HG03378 (cell line): ENCODE results near the gene CGB3.

ENCODE experiments used
- ATAC-seq: cut with Tn5 transposase; IDR thresholded peaks from one replicate; pipeline ENCODE4 v1.9.1; 2021; ENCODE audit warnings: mild to moderate bottlenecking, moderate library complexity; ENCODE audit not compliant: unreplicated experiment

Gene CGB3

GRCh38 chr19:49016067-49016839, 7.9 kb downstream of the CGB3 start:
- no peak for ATAC-seq

DNA sequence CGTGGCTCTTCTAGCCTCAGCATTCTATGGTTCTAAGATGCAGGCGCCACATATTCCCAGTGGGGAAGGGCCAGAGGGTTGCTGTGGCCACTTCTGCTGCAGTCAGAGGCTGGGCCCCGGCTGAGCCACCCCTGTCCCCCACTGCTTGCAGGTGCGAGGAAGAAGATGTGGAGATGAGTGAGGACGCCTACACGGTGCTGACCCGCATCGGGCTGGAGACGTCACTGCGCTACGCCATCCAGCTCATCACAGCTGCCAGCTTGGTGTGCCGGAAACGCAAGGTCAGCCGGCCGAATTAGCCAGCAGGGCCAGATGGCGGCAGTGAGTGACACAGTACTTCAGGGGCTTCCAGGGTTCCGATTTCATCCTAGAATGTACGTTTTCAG, 9.3 kb downstream of the CGB3 start:
- ATAC-seq = no peak

GRCh38 chr19:49014123-49014869, 9.8 kb downstream of the CGB3 start:
- no peak for ATAC-seq

DNA sequence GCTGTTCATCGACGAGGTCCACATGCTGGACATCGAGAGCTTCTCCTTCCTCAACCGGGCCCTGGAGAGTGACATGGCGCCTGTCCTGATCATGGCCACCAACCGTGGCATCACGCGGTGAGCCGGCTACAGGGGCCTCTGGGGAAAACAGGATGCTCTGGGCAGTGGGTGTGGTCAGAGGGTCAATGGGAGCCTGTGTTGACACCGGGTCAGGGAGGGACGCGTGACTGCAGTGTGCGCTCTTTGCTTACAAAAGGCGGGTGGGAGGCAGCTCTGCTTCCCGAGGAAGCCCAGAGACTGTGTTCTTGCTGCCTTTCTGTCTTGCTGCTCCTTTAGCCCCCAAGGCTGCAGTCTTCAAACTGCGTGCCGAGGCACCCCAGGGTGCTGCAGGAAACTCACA, 12.9 kb downstream of the CGB3 start:
- no peak for ATAC-seq

GRCh38 chr19:49010453-49010852, 13.7 kb downstream of the CGB3 start:
- ATAC-seq = no peak

DNA sequence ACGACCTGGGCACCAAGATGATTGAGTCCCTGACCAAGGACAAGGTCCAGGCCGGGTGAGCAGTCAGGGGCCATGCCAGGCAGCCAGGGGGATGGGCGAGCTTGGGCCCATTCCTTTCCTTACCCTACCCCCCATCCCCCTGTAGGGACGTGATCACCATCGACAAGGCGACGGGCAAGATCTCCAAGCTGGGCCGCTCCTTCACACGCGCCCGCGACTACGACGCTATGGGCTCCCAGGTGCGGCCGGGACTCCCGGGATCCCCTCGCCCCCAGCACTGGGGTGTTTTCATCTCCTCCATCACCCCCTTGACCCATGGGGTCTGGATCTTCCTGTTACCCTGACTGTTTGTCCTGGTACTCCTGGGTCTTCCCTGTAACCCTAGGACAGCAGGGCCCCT, 14.3 kb downstream of the CGB3 start:
- ATAC-seq = no peak

GRCh38 chr19:49006905-49007304, 17.2 kb downstream of the CGB3 start:
- no peak for ATAC-seq

GRCh38 chr19:49004964-49005614, 19.0 kb downstream of the CGB3 start:
- no peak for ATAC-seq

DNA sequence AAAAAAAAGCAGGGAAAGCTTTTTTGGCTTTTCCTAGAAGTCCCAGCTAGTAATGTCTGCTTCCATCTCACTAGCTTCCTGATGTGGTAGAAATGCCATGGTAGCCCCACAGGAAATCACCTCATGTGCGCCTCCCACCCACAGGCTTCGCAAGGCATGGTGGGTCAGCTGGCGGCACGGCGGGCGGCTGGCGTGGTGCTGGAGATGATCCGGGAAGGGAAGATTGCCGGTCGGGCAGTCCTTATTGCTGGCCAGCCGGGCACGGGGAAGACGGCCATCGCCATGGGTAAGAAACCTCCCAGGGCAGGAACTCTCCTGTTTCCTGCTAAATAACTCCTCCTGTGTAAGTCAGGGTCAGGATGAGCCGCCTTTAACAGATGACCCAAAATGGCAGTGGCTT, 20.0 kb downstream of the CGB3 start:
- ATAC-seq = no peak

GRCh38 chr19:48999481-49000325, 24.4 kb downstream of the CGB3 start:
- no peak for ATAC-seq

- ATAC-seq = no peak
Measured at GRCh38 chr19:48997972-48998371, 26.2 kb downstream of the CGB3 start.

DNA sequence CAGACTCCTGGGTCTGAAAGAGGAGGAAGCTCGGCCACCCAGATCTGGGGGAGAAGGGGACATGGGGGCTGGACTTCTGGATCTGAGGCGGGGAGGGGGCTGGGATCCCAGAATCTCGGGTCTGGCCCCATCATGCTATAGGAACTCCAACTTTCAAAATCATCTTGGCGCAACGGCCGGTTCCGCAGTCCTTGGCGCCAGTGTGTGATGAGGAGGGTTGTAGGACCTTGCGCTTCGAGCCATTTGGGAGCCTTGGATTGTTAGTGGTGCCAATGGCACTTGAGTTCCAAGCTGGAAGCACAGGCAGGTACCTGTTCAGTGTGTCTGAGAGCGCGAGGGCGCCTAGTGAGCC, 30.1 kb downstream of the CGB3 start:
- ATAC-seq = no peak

DNA sequence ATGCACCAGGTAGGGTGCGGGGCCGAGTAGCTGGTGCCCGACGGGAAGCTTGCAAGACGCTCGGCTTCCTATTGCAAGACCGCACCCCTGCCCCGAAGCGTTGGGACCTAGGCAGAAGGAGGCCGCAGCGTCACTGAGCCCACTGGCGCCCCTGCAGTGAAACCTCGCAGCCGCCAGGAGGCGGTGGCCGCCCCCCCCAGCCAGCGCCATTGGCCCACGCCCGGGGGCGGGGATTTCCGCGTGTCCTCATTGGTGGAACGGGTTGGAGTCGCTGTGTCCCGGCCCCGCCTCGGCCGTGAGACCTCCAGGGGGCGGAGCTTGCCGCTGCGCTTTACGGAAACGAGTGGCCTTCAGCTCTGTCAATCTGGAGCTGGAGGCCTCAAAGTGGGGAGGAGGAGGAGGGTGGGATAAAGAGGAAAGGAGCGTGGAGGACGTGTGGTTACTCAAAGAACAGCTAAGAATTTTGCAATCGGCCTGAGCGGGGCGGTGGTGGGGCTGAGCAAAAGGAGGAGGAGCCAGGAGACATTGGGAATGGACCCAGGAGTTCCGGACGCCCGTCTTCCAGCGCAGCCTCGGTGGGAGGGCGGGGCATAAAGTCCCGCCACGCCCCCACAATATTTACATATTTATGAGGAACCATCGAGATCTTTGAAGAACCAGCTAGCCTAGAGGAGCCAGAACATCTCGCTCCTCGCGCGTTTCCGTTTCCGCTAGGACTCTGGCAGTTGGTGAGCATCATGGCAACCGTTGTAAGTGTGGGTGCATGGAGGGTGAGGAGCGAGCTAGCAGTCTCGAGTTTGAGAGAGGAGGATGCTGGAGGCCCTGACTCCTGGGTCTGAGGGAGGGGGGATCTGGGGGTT, 30.7 kb downstream of the CGB3 start, which contains the start of the genes GYS1 and RUVBL2:
GYS1 (minus strand) TSS at position 135 of the 860 bp plus-strand sequence. CDS start 197 bp downstream, outside the sequence.
RUVBL2 (plus strand) TSS at position 713 of the 860 bp plus-strand sequence; CDS start at position 738, 25 bp downstream.
- ATAC-seq = peak; percentile 80

DNA sequence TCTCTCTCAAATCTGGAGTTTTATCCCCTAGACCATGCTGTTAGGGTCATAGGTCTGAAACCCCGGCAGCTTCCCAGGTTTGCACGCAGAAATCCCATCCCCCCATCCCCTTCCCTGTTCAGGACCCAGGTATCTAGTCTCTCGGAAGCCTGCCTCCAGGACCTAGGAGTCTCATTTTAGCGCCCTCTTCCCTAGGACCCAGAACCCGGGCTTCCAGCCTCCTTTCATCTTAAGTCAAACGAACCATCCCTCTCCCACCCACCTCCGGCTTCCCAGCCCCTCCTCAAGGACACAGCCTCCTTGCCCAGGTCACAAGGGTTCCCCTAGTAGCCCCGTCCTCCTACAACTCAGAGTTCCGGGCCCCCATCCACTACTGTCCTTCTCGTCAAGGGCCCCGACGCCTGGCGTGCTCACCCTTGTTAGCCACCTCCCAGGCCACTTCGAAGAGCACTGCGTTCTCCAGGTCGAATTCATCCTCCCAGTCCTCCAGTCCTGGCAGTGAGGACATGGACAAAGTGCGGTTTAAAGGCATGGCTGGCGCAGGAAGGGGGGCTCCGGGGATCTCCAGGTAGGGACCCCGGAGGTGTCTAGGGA, 31.5 kb downstream of the CGB3 start:
- ATAC-seq = no peak

- ATAC-seq = no peak
Measured at GRCh38 chr19:48991873-48992580, 32.1 kb downstream of the CGB3 start.

- ATAC-seq = no peak
Measured at GRCh38 chr19:48991011-48991609, 33.0 kb downstream of the CGB3 start.

DNA sequence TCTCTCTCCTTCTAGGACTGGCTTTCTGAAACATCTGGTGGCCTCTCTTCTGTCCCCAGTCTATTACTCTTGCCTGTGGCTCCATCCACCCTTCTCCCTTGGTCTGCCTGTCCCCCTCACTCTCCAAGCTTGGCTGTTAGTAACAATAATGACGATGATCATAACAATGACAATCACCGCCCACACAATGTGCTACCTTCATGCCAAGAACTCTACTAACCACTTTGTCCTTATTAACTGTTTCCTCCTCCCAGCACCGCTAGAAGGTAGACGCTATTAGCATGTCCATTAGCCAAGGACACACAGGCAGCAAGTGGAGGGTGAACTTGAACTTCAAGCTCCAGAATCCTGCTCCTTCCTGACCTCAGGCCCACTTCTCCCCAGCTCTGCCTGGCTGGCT, 33.7 kb downstream of the CGB3 start:
- ATAC-seq = no peak

DNA sequence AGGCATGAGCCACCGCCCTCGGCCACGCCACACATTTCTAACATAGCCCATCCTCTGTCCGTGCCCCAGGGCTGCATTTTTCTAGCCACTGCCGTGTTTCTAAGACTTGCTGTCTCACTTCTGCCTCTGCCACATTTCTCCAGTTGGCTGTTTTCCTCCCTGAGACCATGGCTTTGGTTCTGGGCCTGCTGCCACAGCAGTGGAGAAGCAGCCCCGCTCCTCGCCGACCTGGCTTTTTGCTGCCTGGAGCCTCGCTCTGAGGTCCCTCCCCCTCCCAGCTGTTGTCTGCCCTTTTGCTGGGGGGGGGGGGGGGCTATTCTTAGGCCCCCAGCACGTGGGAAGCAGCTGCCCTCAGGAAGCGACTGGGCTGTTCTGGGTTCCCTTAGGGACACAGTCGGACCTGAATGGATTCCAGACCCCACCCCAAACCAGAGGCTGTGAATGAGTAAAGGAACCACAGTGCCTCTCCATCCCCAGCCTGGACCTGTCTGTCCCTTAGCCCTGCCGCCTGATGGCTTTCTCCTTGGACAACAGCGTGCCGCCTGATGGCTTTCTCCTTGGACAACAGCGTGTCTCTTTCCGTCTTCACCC, 34.3 kb downstream of the CGB3 start:
- ATAC-seq = no peak
